Transverse colon (tissue), 4 donors: ENCODE data around the gene TTPAL. TPM values are rescaled to one million over a fixed set of nuclear protein-coding genes. Genes with fewer than 3 reads are reported as not detected.

Experiments used
- DNase-seq: peaks from one replicate; pipeline ENCODE4 v3.0.0-alpha.2; 2019
- H3K27ac ChIP-seq, 4 donors: fragments of 200-600 bp; sonication (generic); 2 replicates each; pipeline ENCODE4 v1.5.1; 2016 to 2018; ENCODE audit warnings: inconsistent platforms in 4 of 4
- H3K27me3 ChIP-seq: fragments of 200-600 bp; sonication (generic); 2 replicates; pipeline ENCODE4 v1.5.1; 2017; ENCODE audit warnings: inconsistent platforms
- H3K36me3 ChIP-seq, 4 donors: fragments of 200-600 bp; sonication (generic); 2 replicates each; pipeline ENCODE4 v1.5.1; 2017 to 2019; ENCODE audit warnings: inconsistent platforms in 4 of 4
- H3K4me1 ChIP-seq, 4 donors: fragments of 200-600 bp; sonication (generic); 2 replicates each; pipeline ENCODE4 v1.5.1; 2017 to 2020; ENCODE audit warnings: inconsistent platforms in 4 of 4
- H3K4me3 ChIP-seq, 4 donors: fragments of 200-600 bp; sonication (generic); 1 replicate in 1 of 4; 2 replicates in 3 of 4; pipeline versions ENCODE4 v1.5.1 to v1.6.1; 2017 to 2019; ENCODE audit warnings: inconsistent platforms in 4 of 4
- H3K9me3 ChIP-seq, 2 donors: fragments of 200-600 bp; sonication (generic); 2 replicates each; pipeline ENCODE4 v1.5.1; 2017 to 2019; ENCODE audit warnings: inconsistent platforms in 2 of 2
- EP300 ChIP-seq: sonication (generic); formaldehyde crosslinking; IDR thresholded peaks from one replicate; pipeline ENCODE4 v1.6.1; 2017; ENCODE audit warnings: antibody characterized with exemption, low read depth
- POLR2A ChIP-seq: fragments of 450-650 bp; IDR thresholded peaks from one replicate; pipeline ENCODE4 v1.6.1; 2016; ENCODE audit warnings: antibody characterized with exemption, mild to moderate bottlenecking, moderate library complexity
- POLR2AphosphoS5 ChIP-seq, 3 donors: sonication (generic); formaldehyde crosslinking; IDR thresholded peaks; one replicate each; pipeline ENCODE4 v1.6.1; 2016; ENCODE audit warnings: antibody characterized with exemption in 3 of 3
- WGBS, 2 donors: methylation state at CpG; one replicate each; pipeline ENCODE4 v1.1.5; 2018; ENCODE audit warnings: low coverage in 1 of 2; 5-methylcytosine and 5-hydroxymethylcytosine counted together
- in situ Hi-C, 4 donors: fragments of 200-750 bp; cut with MboI; loops; one replicate each; pipeline versions ENCODE4 v1.15.0 to v1.15.1; 2017; ENCODE audit warnings: low sequenced_read_pairs in 3 of 4, low pct_ligation_motif_present in 1 of 4, low pct_unique_long_range_greater_than_20kb in 1 of 4
- intact Hi-C: fragments of 100-400 bp; cut with DNase I; formaldehyde crosslinking; loops from one replicate; pipeline ENCODE4 v1.15.1; 2023; ENCODE audit warnings: low total_unique reads
- total RNA-seq, 4 donors: library from RNA; depleted of rRNA; stranded (reverse); fragments of >200 nt; gene quantifications; one replicate each; pipeline ENCODE4 v1.1.0, GENCODE V29; 2016
- TF ChIP-seq, protein P1 (sequence below), 5 experiments: fragments of 200-600 bp in 3 of 5; fragments of 450-650 bp in 2 of 5; sonication (generic) in 3 of 5; IDR thresholded peaks; 1 replicate in 2 of 5; 2 replicates in 3 of 5; pipeline ENCODE4 v1.5.1; 2016 to 2017; ENCODE audit warnings: antibody characterized with exemption in 5 of 5, inconsistent platforms in 3 of 5, mild to moderate bottlenecking in 2 of 5, moderate library complexity in 1 of 5

The TTPAL gene
- total RNA-seq, 4 donors from 2014 or later: 6.8 to 20.9 (median 9.2) TPM

- DNase-seq: no peak
- 63% methylated on average over 6 of the region's 6 CpGs; no CpG with 5 or more reads in 1 of the 2 donors for WGBS, 2 donors
- intact Hi-C loops (no loop called here), in situ Hi-C loops (no loop called here)
- TF ChIP-seq POLR2A (no peak), EP300 (no peak), POLR2AphosphoS5 (IDR thresholded peaks at IDR 0.05) (no peak)
- TF ChIP-seq, protein P1, sequence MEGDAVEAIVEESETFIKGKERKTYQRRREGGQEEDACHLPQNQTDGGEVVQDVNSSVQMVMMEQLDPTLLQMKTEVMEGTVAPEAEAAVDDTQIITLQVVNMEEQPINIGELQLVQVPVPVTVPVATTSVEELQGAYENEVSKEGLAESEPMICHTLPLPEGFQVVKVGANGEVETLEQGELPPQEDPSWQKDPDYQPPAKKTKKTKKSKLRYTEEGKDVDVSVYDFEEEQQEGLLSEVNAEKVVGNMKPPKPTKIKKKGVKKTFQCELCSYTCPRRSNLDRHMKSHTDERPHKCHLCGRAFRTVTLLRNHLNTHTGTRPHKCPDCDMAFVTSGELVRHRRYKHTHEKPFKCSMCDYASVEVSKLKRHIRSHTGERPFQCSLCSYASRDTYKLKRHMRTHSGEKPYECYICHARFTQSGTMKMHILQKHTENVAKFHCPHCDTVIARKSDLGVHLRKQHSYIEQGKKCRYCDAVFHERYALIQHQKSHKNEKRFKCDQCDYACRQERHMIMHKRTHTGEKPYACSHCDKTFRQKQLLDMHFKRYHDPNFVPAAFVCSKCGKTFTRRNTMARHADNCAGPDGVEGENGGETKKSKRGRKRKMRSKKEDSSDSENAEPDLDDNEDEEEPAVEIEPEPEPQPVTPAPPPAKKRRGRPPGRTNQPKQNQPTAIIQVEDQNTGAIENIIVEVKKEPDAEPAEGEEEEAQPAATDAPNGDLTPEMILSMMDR (IDR thresholded peaks at IDR 0.05): no peak
- H3K36me3 ChIP-seq: no peaks in the 10 kb centered on the region
- no peak overlapping the region for H3K27ac ChIP-seq
- peaks cover 1 to 12% (median 6%) of the 10 kb centered on the region in 4 donors for H3K4me1 ChIP-seq
- no peaks in the 10 kb centered on the region for H3K9me3 ChIP-seq
- no peak overlapping the region for H3K4me3 ChIP-seq
- H3K27me3 ChIP-seq: no peaks in the 10 kb centered on the region
Measured at GRCh38 chr20:44526129-44526528, 50.5 kb downstream of the TTPAL start.

GRCh38 chr20:44527716-44528199 lies 52.1 kb downstream of the TTPAL start:
- DNase-seq: no peak
- Histone ChIP-seq H3K36me3 (no peaks in the 10 kb centered on the region), H3K27me3 (no peaks in the 10 kb centered on the region), H3K4me3 (no peak overlapping the region), H3K4me1 (peaks cover 3 to 19% (median 11%) of the 10 kb centered on the region in 4 donors), H3K9me3 (no peaks in the 10 kb centered on the region), H3K27ac (no peak overlapping the region)
- intact Hi-C loops (no loop called here), in situ Hi-C loops (no loop called here)
- WGBS, 2 donors: 85% methylated on average over 4 of the region's 4 CpGs; no CpG with 5 or more reads in 1 of the 2 donors
- TF ChIP-seq, protein P1 (IDR thresholded peaks at IDR 0.05): no peak
- TF ChIP-seq EP300: no peak
- no peak for TF ChIP-seq POLR2AphosphoS5 (IDR thresholded peaks at IDR 0.05)
- no peak for TF ChIP-seq POLR2A

- WGBS, 2 donors: 80% methylated on average over 6 of the region's 6 CpGs; no CpG with 5 or more reads in 1 of the 2 donors
- no peaks in the 10 kb centered on the region for H3K36me3 ChIP-seq
- DNase-seq: no peak
- peaks cover 3 to 25% (median 17%) of the 10 kb centered on the region in 4 donors for H3K4me1 ChIP-seq
- no peaks in the 10 kb centered on the region for H3K9me3 ChIP-seq
- H3K4me3 ChIP-seq: no peak overlapping the region
- H3K27me3 ChIP-seq: no peaks in the 10 kb centered on the region
- in situ Hi-C loops: no loop called here
- TF ChIP-seq, protein P1 (IDR thresholded peaks at IDR 0.05): no peak
- no peak for TF ChIP-seq POLR2AphosphoS5 (IDR thresholded peaks at IDR 0.05)
- no peak for TF ChIP-seq POLR2A
- TF ChIP-seq EP300: no peak
- H3K27ac ChIP-seq: no peak overlapping the region
- intact Hi-C loops: no loop called here
Measured at GRCh38 chr20:44528309-44528708, 52.6 kb downstream of the TTPAL start.

GRCh38 chr20:44532259-44532980 lies 56.7 kb downstream of the TTPAL start:
- in situ Hi-C loops: loop anchor here in 2 of 4 donors (10.0 kb wide), 1 partner anchor 72 kb away; no protein-coding TSS in a partner anchor
- Histone ChIP-seq H3K27ac (peak overlapping the region; percentile 79 to 87 (median 82)), H3K4me3 (peak overlapping the region; percentile 62 to 86 (median 69)), H3K9me3 (no peaks in the 10 kb centered on the region), H3K36me3 (no peaks in the 10 kb centered on the region), H3K27me3 (no peaks in the 10 kb centered on the region), H3K4me1 (peaks cover 3 to 49% (median 47%) of the 10 kb centered on the region in 4 donors)
- 6 to 19% methylated on average over 10 to 11 of the region's 11 CpGs for WGBS, 2 donors
- TF ChIP-seq POLR2AphosphoS5 (IDR thresholded peaks at IDR 0.05) (no peak), EP300 (no peak), POLR2A (no peak)
- TF ChIP-seq, protein P1 (IDR thresholded peaks at IDR 0.05): no peak
- DNase-seq: no peak
- intact Hi-C loops: loop anchor here (5.0 kb wide), 1 partner anchor 205 kb away; no protein-coding TSS in a partner anchor
